HAP-1 (cell line): ENCODE measurements around the gene EPO.
"Not testable (repeated sequence)": the region's sequence is repeated elsewhere in the genome, so short reads cannot be mapped to it uniquely, and the experiment has no call there.

Experiments used
- DNase-seq, 2 experiments: peaks; one replicate each; pipeline ENCODE4 v3.0.0-alpha.2; 2016 to 2020; ENCODE audit warnings: low spot score in 2 of 2
- H3K27me3 ChIP-seq: fragments of 250-450 bp; sonication (Bioruptor Pico); 2 replicates; pipeline ENCODE4 v1.5.1; 2020; ENCODE audit warnings: low read depth, mild to moderate bottlenecking, moderate library complexity
- H3K36me3 ChIP-seq: fragments of 250-450 bp; sonication (Bioruptor Pico); replicated peaks from 2 replicates; pipeline ENCODE4 v1.5.1; 2020; ENCODE audit warnings: mild to moderate bottlenecking
- H3K4me1 ChIP-seq: fragments of 250-450 bp; sonication (Bioruptor Pico); 2 replicates; pipeline ENCODE4 v1.5.1; 2020; ENCODE audit warnings: mild to moderate bottlenecking
- H3K4me3 ChIP-seq: fragments of 250-450 bp; sonication (Bioruptor Pico); 2 replicates; pipeline ENCODE4 v1.5.1; 2020; ENCODE audit warnings: mild to moderate bottlenecking, moderate library complexity
- H3K9me3 ChIP-seq: fragments of 250-450 bp; sonication (Bioruptor Pico); 2 replicates; pipeline ENCODE4 v1.5.1; 2020; ENCODE audit warnings: mild to moderate bottlenecking, moderate library complexity
- in situ Hi-C: fragments of 300-500 bp; cut with MboI; formaldehyde crosslinking; loops from 3 replicates; pipeline ENCODE4 v1.14.3; 2020; ENCODE audit warnings: low sequenced_read_pairs, inconsistent platforms, mixed read lengths

EPO gene

GRCh38 chr7:100705320-100705752 is 14.9 kb upstream of the EPO start:
- Histone ChIP-seq H3K4me3 (peak overlapping the region; percentile 99), H3K9me3 (no peaks in the 10 kb centered on the region), H3K36me3 (peaks cover 22% of the 10 kb centered on the region), H3K27me3 (no peaks in the 10 kb centered on the region; the same call in 1 of the 2 replicates), H3K4me1 (peaks cover 10% of the 10 kb centered on the region)
- in situ Hi-C loops: loop anchor here (5.0 kb wide), 1 partner anchor 147 kb away; the partner anchor contains the start of gene SLC12A9
- peak; percentile 28 to 92 for DNase-seq

- Histone ChIP-seq H3K27me3 (no peaks in the 10 kb centered on the region; the same call in 1 of the 2 replicates), H3K9me3 (no peaks in the 10 kb centered on the region), H3K4me1 (peaks cover 10% of the 10 kb centered on the region), H3K36me3 (peaks cover 22% of the 10 kb centered on the region), H3K4me3 (peak within 1 kb of the TSS; percentile 99)
- DNase-seq: peak; percentile 90 to 100
- in situ Hi-C loops: loop anchor here (5.0 kb wide), 1 partner anchor 146 kb away; the partner anchor contains the start of gene SLC12A9
These were observed 14.3 kb upstream of the EPO start, which contains the start of gene POP7 for GRCh38 chr7:100705753-100706671. POP7 (plus strand) TSS chr7:100706121; CDS start chr7:100706831, 710 bp downstream.

GRCh38 chr7:100706672-100707311 is 13.5 kb upstream of the EPO start:
- no peaks in the 10 kb centered on the region; the same call in 1 of the 2 replicates for H3K27me3 ChIP-seq
- peaks cover 10% of the 10 kb centered on the region for H3K4me1 ChIP-seq
- no peaks in the 10 kb centered on the region for H3K9me3 ChIP-seq
- peak; percentile 9 to 52 for DNase-seq
- H3K4me3 ChIP-seq: peak overlapping the region; percentile 99
- in situ Hi-C loops: loop anchor here (5.0 kb wide), 1 partner anchor 146 kb away; the partner anchor contains the start of gene SLC12A9
- H3K36me3 ChIP-seq: peaks cover 22% of the 10 kb centered on the region

GRCh38 chr7:100708395-100708794 is 11.9 kb upstream of the EPO start:
- DNase-seq: no peak
- in situ Hi-C loops: loop anchor here (5.0 kb wide), 1 partner anchor 144 kb away; the partner anchor contains the start of gene SLC12A9
- peaks cover 10% of the 10 kb centered on the region for H3K4me1 ChIP-seq
- H3K27me3 ChIP-seq: no peaks in the 10 kb centered on the region
- H3K4me3 ChIP-seq: no peak overlapping the region
- peaks cover 22% of the 10 kb centered on the region for H3K36me3 ChIP-seq
- H3K9me3 ChIP-seq: no peaks in the 10 kb centered on the region

- Histone ChIP-seq H3K9me3 (no peaks in the 10 kb centered on the region), H3K4me1 (peaks cover 6% of the 10 kb centered on the region), H3K27me3 (no peaks in the 10 kb centered on the region), H3K36me3 (peaks cover 22% of the 10 kb centered on the region), H3K4me3 (no peak overlapping the region)
- in situ Hi-C loops: no loop called here
- no peak for DNase-seq
These were observed 9.8 kb upstream of the EPO start for GRCh38 chr7:100710452-100710851.

- Histone ChIP-seq H3K4me1 (peaks cover 6% of the 10 kb centered on the region), H3K4me3 (no peak overlapping the region), H3K27me3 (no peaks in the 10 kb centered on the region), H3K36me3 (peaks cover 20% of the 10 kb centered on the region), H3K9me3 (no peaks in the 10 kb centered on the region)
- no peak for DNase-seq
- in situ Hi-C loops: no loop called here
These were observed 8.9 kb upstream of the EPO start for GRCh38 chr7:100711369-100711768.

GRCh38 chr7:100714725-100715124 is 5.5 kb upstream of the EPO start:
- in situ Hi-C loops: no loop called here

GRCh38 chr7:100717073-100717472 is 3.2 kb upstream of the EPO start:
- H3K9me3 ChIP-seq, H3K27me3 ChIP-seq, in situ Hi-C loops, DNase-seq, H3K4me3 ChIP-seq, H3K4me1 ChIP-seq, H3K36me3 ChIP-seq: not testable (repeated sequence)

More at GRCh38 chr7:100714725-100715124, 5.5 kb upstream of the EPO start:
- no peaks in the 10 kb centered on the region for H3K36me3 ChIP-seq
- no peak for DNase-seq
- no peak overlapping the region for H3K4me3 ChIP-seq
- H3K4me1 ChIP-seq: no peaks in the 10 kb centered on the region
- no peaks in the 10 kb centered on the region; the same call in 1 of the 2 replicates for H3K9me3 ChIP-seq
- H3K27me3 ChIP-seq: no peaks in the 10 kb centered on the region

GRCh38 chr7:100719523-100720278 is 567 bp upstream of the EPO start:
- Histone ChIP-seq H3K4me3 (no peak overlapping the region), H3K4me1 (no peaks in the 10 kb centered on the region), H3K36me3 (no peaks in the 10 kb centered on the region), H3K9me3 (no peaks in the 10 kb centered on the region; the same call in 1 of the 2 replicates), H3K27me3 (peaks cover 4% of the 10 kb centered on the region; the same call in 1 of the 2 replicates)
- in situ Hi-C loops: no loop called here
- no peak for DNase-seq

GRCh38 chr7:100720671-100721504 is 620 bp downstream of the EPO start:
- DNase-seq: no peak
- Histone ChIP-seq H3K4me3 (no peak overlapping the region), H3K9me3 (no peaks in the 10 kb centered on the region; the same call in 1 of the 2 replicates), H3K4me1 (peaks cover 5% of the 10 kb centered on the region; the same call in 1 of the 2 replicates), H3K27me3 (peaks cover 4% of the 10 kb centered on the region; the same call in 1 of the 2 replicates), H3K36me3 (no peaks in the 10 kb centered on the region)
- in situ Hi-C loops: no loop called here

- Histone ChIP-seq H3K36me3 (no peaks in the 10 kb centered on the region), H3K4me1 (peaks cover 5% of the 10 kb centered on the region; the same call in 1 of the 2 replicates), H3K9me3 (no peaks in the 10 kb centered on the region; the same call in 1 of the 2 replicates), H3K27me3 (peaks cover 4% of the 10 kb centered on the region; the same call in 1 of the 2 replicates), H3K4me3 (no peak overlapping the region)
- DNase-seq: no peak
- in situ Hi-C loops: no loop called here
These were observed 1.2 kb downstream of the EPO start for GRCh38 chr7:100721505-100721812.

GRCh38 chr7:100722480-100723212 is 2.4 kb downstream of the EPO start:
- Histone ChIP-seq H3K4me3 (no peak overlapping the region), H3K9me3 (no peaks in the 10 kb centered on the region; the same call in 1 of the 2 replicates), H3K27me3 (peaks cover 4% of the 10 kb centered on the region; the same call in 1 of the 2 replicates), H3K36me3 (no peaks in the 10 kb centered on the region), H3K4me1 (peaks cover 5% of the 10 kb centered on the region; the same call in 1 of the 2 replicates)
- in situ Hi-C loops: no loop called here
- DNase-seq: no peak
